Measurements from ENCODE around the gene ARHGEF35. TPM values are rescaled to one million over a fixed set of nuclear protein-coding genes. Genes with fewer than 3 reads are reported as not detected.
"Not testable (repeated sequence)": the region's sequence is repeated elsewhere in the genome, so short reads cannot be mapped to it uniquely, and the experiment has no call there.

ARHGEF35 gene
- total RNA-seq, 6 experiments from 2014 or later: not detected

GRCh38 chr7:144174613-144175012 lies 21.0 kb downstream of the ARHGEF35 start:
- Mint-ChIP-seq H3K36me3 (ENCODE audit: low read depth) (no peaks in the 10 kb centered on the region), H3K27me3 (ENCODE audit: insufficient read depth) (no peaks in the 10 kb centered on the region; the same call in 1 of the 2 replicates), H3K9me3 (peaks cover 46% of the 10 kb centered on the region), H3K27ac (no peak overlapping the region), H3K4me3 (no peak overlapping the region), H3K4me1 (ENCODE audit: low read depth) (no peaks in the 10 kb centered on the region)
- TF ChIP-seq CTCF (IDR thresholded peaks at IDR 0.05): no peak
- no peak for DNase-seq

- H3K9me3 Mint-ChIP-seq: peaks cover 39% of the 10 kb centered on the region
- not testable (repeated sequence) for H3K4me3 Mint-ChIP-seq; H3K27ac Mint-ChIP-seq; H3K4me1 Mint-ChIP-seq (ENCODE audit: low read depth); H3K36me3 Mint-ChIP-seq (ENCODE audit: low read depth); DNase-seq; H3K27me3 Mint-ChIP-seq (ENCODE audit: insufficient read depth)
Measured at GRCh38 chr7:144171594-144172350, 23.9 kb downstream of the ARHGEF35 start.

GRCh38 chr7:144164784-144165183 lies 30.8 kb downstream of the ARHGEF35 start:
- H3K27me3 Mint-ChIP-seq (ENCODE audit: insufficient read depth): no peaks in the 10 kb centered on the region
- no peak for DNase-seq
- no peak overlapping the region for H3K4me3 Mint-ChIP-seq
- H3K27ac Mint-ChIP-seq: no peak overlapping the region
- TF ChIP-seq CTCF (IDR thresholded peaks at IDR 0.05): no peak
- no peaks in the 10 kb centered on the region for H3K4me1 Mint-ChIP-seq (ENCODE audit: low read depth)
- no peaks in the 10 kb centered on the region for H3K36me3 Mint-ChIP-seq (ENCODE audit: low read depth)
- peaks cover 22% of the 10 kb centered on the region for H3K9me3 Mint-ChIP-seq

- Mint-ChIP-seq H3K4me3 (no peak overlapping the region), H3K4me1 (ENCODE audit: low read depth) (no peaks in the 10 kb centered on the region), H3K27me3 (ENCODE audit: insufficient read depth) (no peaks in the 10 kb centered on the region), H3K27ac (no peak overlapping the region), H3K36me3 (ENCODE audit: low read depth) (no peaks in the 10 kb centered on the region), H3K9me3 (peaks cover 31% of the 10 kb centered on the region)
- no peak for DNase-seq
- no peak for TF ChIP-seq CTCF (IDR thresholded peaks at IDR 0.05)
Measured at GRCh38 chr7:144158861-144159260, 36.8 kb downstream of the ARHGEF35 start.

- Mint-ChIP-seq H3K4me1 (ENCODE audit: low read depth) (no peaks in the 10 kb centered on the region), H3K36me3 (ENCODE audit: low read depth) (no peaks in the 10 kb centered on the region), H3K4me3 (no peak overlapping the region), H3K9me3 (peaks cover 24% of the 10 kb centered on the region), H3K27ac (no peak overlapping the region), H3K27me3 (ENCODE audit: insufficient read depth) (no peaks in the 10 kb centered on the region)
- no peak for TF ChIP-seq CTCF (IDR thresholded peaks at IDR 0.05)
- no peak for DNase-seq
Measured at GRCh38 chr7:144148224-144148827, 47.3 kb downstream of the ARHGEF35 start.

GRCh38 chr7:144144426-144144825 lies 51.2 kb downstream of the ARHGEF35 start:
- Mint-ChIP-seq H3K9me3 (peaks cover 21% of the 10 kb centered on the region), H3K27me3 (ENCODE audit: insufficient read depth) (no peaks in the 10 kb centered on the region), H3K4me1 (ENCODE audit: low read depth) (no peaks in the 10 kb centered on the region), H3K36me3 (ENCODE audit: low read depth) (no peaks in the 10 kb centered on the region), H3K27ac (no peak overlapping the region), H3K4me3 (no peak overlapping the region)
- DNase-seq: no peak
- TF ChIP-seq CTCF (IDR thresholded peaks at IDR 0.05): no peak
